Tibial nerve (tissue), 3 donors: ENCODE data around the gene KIRREL1.

Source experiments
- CTCF ChIP-seq, 5 experiments: fragments of 200-600 bp in 3 of 5; fragments of 450-650 bp in 2 of 5; sonication (generic) in 3 of 5; IDR thresholded peaks; one replicate each; pipeline ENCODE4 v1.5.1; 2016 to 2019; ENCODE audit warnings: antibody characterized with exemption in 5 of 5, mild to moderate bottlenecking in 3 of 5, moderate library complexity in 2 of 5
- POLR2A ChIP-seq, 2 donors: fragments of 450-650 bp; IDR thresholded peaks; one replicate each; pipeline ENCODE4 v1.6.1; 2017; ENCODE audit warnings: antibody characterized with exemption in 2 of 2, mild to moderate bottlenecking in 2 of 2, moderate library complexity in 2 of 2

- TF ChIP-seq CTCF (IDR thresholded peaks at IDR 0.05) = no peak
- no peak for TF ChIP-seq POLR2A (IDR thresholded peaks at IDR 0.05)
Observed at GRCh38 chr1:157994704-157995582, 1.5 kb downstream of the KIRREL1 start.
